WTC11 (cell line): ENCODE data around the gene TXNIP. TPM values are rescaled to one million over a fixed set of nuclear protein-coding genes. Genes with fewer than 3 reads are reported as not detected.
A peak's percentile ranks its signal among the peaks of the same experiment; 100 is the strongest.

Experiments used
- ATAC-seq: fragments of 200-7000 bp; cut with Tn5 transposase; 2 replicates; pipeline ENCODE4 v1.10.0; 2021; ENCODE audit warnings: mild to moderate bottlenecking, moderate library complexity
- CTCF ChIA-PET: fragments of 300-600 bp; sonication (Branson Sonifier 250); formaldehyde crosslinking; loops from one replicate; lab custom pipeline; 2021; ENCODE audit warnings: antibody characterized with exemption; lab: Charles Lee
- POLR2A ChIA-PET: fragments of 350-600 bp; sonication (Branson Sonifier 250); formaldehyde crosslinking; loops from one replicate; lab custom pipeline; 2021; ENCODE audit warnings: antibody characterized with exemption; lab: Charles Lee
- DNase-seq: peaks from one replicate; pipeline ENCODE4 v3.0.0; 2021; ENCODE audit warnings: low spot score
- H3K27ac Mint-ChIP-seq: 2 replicates; pipeline ENCODE4 v1.8.0; 2021; ENCODE audit warnings: mixed read lengths
- H3K27me3 Mint-ChIP-seq: 2 replicates; pipeline ENCODE4 v1.8.0; 2021; ENCODE audit warnings: low read depth, mild to moderate bottlenecking, moderate library complexity, mixed read lengths
- H3K36me3 Mint-ChIP-seq: 2 replicates; pipeline ENCODE4 v1.8.0; 2021; ENCODE audit warnings: mixed read lengths
- H3K4me1 Mint-ChIP-seq: 2 replicates; pipeline ENCODE4 v1.8.0; 2022; ENCODE audit warnings: mixed read lengths
- H3K4me3 Mint-ChIP-seq: 2 replicates; pipeline ENCODE4 v1.8.0; 2021; ENCODE audit warnings: mild to moderate bottlenecking, moderate library complexity, mixed read lengths
- H3K9me3 Mint-ChIP-seq: 2 replicates; pipeline ENCODE4 v1.8.0; 2021; ENCODE audit warnings: mixed read lengths
- ATF1 ChIP-seq: sonication (generic); formaldehyde crosslinking; IDR thresholded peaks from 2 replicates; pipeline ENCODE4 v1.8.1; 2023; ENCODE audit warnings: mild to moderate bottlenecking, moderate library complexity, missing genetic modification reagents
- JAZF1 ChIP-seq: fragments of 250-450 bp; sonication (Bioruptor Pico); IDR thresholded peaks from 2 replicates; pipeline ENCODE4 v1.9.0; 2021; ENCODE audit warnings: moderate library complexity, mild to moderate bottlenecking, inconsistent platforms
- SOX15 ChIP-seq: fragments of 250-450 bp; sonication (Bioruptor Pico); IDR thresholded peaks from 2 replicates; pipeline ENCODE4 v1.9.0; 2021; ENCODE audit warnings: mild to moderate bottlenecking
- ZNF121 ChIP-seq: sonication (generic); formaldehyde crosslinking; IDR thresholded peaks from 2 replicates; pipeline ENCODE4 v1.8.0; 2023; ENCODE audit warnings: missing genetic modification reagents
- ZNF425 ChIP-seq: fragments of 250-450 bp; sonication (Bioruptor Pico); conservative IDR thresholded peaks from 2 replicates; pipeline ENCODE4 v1.9.0; 2021; ENCODE audit warnings: mild to moderate bottlenecking
- total RNA-seq: library from RNA; stranded (reverse); gene quantifications from 3 replicates; pipeline ENCODE4 v1.2.3, GENCODE V29; 2021
- TF ChIP-seq, protein P1 (sequence below): sonication (generic); formaldehyde crosslinking; IDR thresholded peaks from 2 replicates; pipeline ENCODE4 v1.8.1; 2022; ENCODE audit warnings: mild to moderate bottlenecking, missing genetic modification reagents, moderate library complexity, borderline replicate concordance
- TF ChIP-seq, protein P2 (sequence below): sonication (generic); formaldehyde crosslinking; IDR thresholded peaks from 2 replicates; pipeline ENCODE4 v1.8.0; 2022; ENCODE audit warnings: mild to moderate bottlenecking, missing genetic modification reagents
- TF ChIP-seq, protein P3 (sequence below): sonication (generic); formaldehyde crosslinking; IDR thresholded peaks from 2 replicates; pipeline ENCODE4 v1.8.0; 2023; ENCODE audit warnings: missing genetic modification reagents, mild to moderate bottlenecking, borderline replicate concordance
- TF ChIP-seq, protein P4 (sequence below): sonication (generic); formaldehyde crosslinking; IDR thresholded peaks from 2 replicates; pipeline ENCODE4 v1.8.0; 2022; ENCODE audit warnings: mild to moderate bottlenecking, missing genetic modification reagents
- TF ChIP-seq, protein P5 (sequence below): sonication (generic); formaldehyde crosslinking; IDR thresholded peaks from 2 replicates; pipeline ENCODE4 v1.8.1; 2023; ENCODE audit warnings: mild to moderate bottlenecking, moderate library complexity, missing genetic modification reagents

The TXNIP gene
- total RNA-seq, 1 experiment from 2014 or later = 56.7 TPM

- TF ChIP-seq, protein P1, sequence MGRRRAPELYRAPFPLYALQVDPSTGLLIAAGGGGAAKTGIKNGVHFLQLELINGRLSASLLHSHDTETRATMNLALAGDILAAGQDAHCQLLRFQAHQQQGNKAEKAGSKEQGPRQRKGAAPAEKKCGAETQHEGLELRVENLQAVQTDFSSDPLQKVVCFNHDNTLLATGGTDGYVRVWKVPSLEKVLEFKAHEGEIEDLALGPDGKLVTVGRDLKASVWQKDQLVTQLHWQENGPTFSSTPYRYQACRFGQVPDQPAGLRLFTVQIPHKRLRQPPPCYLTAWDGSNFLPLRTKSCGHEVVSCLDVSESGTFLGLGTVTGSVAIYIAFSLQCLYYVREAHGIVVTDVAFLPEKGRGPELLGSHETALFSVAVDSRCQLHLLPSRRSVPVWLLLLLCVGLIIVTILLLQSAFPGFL (CRISPR knock-in tag) = no peak
- TF ChIP-seq, all 79 proteins: peak for 0
These were observed 32.9 kb downstream of the TXNIP start (continued) for GRCh38 chr1:145963265-145964019.

DNA sequence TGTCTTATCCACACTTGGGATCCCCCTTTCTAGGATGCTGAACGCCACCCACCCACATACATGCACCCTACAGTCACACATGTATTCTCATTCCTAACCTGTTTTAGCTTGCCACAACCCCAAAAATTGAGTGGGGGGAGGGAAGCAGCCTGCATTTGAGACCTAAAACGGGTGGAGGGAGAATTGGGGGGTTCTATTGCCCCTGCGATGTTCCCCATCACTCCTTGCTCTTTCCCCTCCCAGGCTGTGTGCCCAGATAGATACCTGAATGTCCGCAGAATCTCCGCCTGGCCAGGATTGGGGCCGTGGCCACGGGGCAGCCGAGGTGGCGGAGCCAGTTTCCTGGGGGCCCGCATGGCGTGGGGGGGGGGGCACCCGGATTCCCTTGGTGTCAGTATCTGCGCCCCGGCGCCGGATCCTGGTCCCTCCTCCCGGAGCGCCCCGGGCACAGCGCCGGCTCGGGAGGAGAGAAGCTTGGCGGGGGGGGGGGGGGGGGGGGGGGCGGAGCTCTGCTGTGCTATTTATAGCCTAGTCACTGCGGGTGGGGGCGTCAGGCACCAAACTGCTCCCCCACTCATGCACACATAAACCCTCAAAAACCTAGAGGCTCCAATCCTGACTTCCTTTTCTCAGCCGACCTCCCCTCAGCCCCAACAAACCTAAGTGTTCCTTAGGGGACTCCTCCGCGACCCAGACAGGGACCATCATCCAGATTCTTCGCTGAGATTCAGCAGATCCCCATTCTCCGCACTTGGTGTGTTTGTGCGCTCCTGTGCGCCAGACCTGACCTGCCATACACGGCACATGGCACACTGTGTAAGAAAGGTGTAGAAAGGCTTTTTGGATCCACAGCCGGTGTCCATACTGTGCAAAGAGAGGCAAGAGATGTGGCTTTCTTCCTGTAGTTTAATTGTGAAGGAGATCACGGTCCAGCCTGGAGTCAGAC is 33.9 kb downstream of the TXNIP start:
- H3K4me1 Mint-ChIP-seq = peaks cover 44% of the 10 kb centered on the region
- CTCF ChIA-PET = interaction anchor here (1.0 to 5.2 kb wide), 3 partner anchors 16 to 70 kb away, joined by 3 to 51 read pairs (median 3); partner anchors contain the start of gene PEX11B
- TF ChIP-seq ZNF121 (CRISPR knock-in tag) = peak; percentile 72
- TF ChIP-seq ZNF425 (CRISPR knock-in tag) = no peak
- POLR2A ChIA-PET = no interaction called here
- H3K9me3 Mint-ChIP-seq = peaks cover 6% of the 10 kb centered on the region
- H3K4me3 Mint-ChIP-seq = peak overlapping the region; percentile 96
- H3K27me3 Mint-ChIP-seq = peaks cover 77% of the 10 kb centered on the region
- H3K27ac Mint-ChIP-seq = no peak overlapping the region
- DNase-seq = peak; percentile 24
- no peak for ATAC-seq
- peaks cover 1% of the 10 kb centered on the region; the same call in 1 of the 2 replicates for H3K36me3 Mint-ChIP-seq

DNA sequence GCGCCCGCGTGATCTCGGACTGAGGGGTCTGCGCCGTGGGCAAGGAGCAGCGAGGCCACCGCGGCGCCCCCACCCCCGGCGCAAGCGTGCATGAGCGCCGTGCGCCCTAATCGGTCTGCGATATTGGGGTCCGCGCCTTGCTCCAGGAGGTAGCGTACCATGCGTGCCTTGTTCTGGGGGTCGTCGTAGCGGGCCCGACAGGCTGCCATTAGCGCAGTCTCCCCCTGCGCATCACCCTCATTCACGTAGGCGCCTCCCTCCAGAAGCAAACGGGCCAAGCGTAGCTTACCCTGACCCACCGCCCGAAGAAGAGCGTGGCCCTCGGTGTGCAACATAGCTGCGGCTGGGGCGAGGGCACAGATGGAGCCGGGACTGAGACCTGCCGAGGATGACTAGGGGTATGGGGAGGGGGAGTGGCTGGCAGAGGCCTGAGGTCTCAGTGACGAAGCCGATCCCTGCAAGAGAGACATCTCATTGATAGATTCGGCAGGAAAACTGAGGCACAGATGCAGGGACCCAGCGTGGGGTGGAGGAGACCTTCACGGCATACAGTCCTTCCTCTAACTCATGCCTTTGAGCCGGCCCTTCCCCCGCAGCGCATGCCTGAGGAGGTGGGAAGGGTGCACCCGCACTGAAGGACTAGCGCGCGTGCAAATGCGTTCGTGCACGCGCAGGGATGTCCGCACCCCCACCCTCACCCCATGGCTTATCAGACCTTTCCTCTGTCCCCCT is 34.8 kb downstream of the TXNIP start:
- DNase-seq (peak; percentile 43), ATAC-seq (no peak)
- CTCF ChIA-PET = interaction anchor here (1.0 kb wide), 1 partner anchor 69 kb away, joined by 3 read pairs; no protein-coding TSS in a partner anchor
- H3K4me3 Mint-ChIP-seq = peak overlapping the region; percentile 96
- POLR2A ChIA-PET = no interaction called here
- no peak overlapping the region for H3K27ac Mint-ChIP-seq
- H3K27me3 Mint-ChIP-seq = peaks cover 83% of the 10 kb centered on the region
- H3K4me1 Mint-ChIP-seq = peaks cover 51% of the 10 kb centered on the region
- no peaks in the 10 kb centered on the region for H3K9me3 Mint-ChIP-seq
- no peaks in the 10 kb centered on the region for H3K36me3 Mint-ChIP-seq
- TF ChIP-seq, protein P2, sequence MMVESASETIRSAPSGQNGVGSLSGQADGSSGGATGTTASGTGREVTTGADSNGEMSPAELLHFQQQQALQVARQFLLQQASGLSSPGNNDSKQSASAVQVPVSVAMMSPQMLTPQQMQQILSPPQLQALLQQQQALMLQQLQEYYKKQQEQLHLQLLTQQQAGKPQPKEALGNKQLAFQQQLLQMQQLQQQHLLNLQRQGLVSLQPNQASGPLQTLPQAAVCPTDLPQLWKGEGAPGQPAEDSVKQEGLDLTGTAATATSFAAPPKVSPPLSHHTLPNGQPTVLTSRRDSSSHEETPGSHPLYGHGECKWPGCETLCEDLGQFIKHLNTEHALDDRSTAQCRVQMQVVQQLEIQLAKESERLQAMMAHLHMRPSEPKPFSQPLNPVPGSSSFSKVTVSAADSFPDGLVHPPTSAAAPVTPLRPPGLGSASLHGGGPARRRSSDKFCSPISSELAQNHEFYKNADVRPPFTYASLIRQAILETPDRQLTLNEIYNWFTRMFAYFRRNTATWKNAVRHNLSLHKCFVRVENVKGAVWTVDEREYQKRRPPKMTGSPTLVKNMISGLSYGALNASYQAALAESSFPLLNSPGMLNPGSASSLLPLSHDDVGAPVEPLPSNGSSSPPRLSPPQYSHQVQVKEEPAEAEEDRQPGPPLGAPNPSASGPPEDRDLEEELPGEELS (CRISPR knock-in tag) = 0 out of 2 replicates have a peak, but pooled peaks have one; percentile 17
- TF ChIP-seq, protein P3, sequence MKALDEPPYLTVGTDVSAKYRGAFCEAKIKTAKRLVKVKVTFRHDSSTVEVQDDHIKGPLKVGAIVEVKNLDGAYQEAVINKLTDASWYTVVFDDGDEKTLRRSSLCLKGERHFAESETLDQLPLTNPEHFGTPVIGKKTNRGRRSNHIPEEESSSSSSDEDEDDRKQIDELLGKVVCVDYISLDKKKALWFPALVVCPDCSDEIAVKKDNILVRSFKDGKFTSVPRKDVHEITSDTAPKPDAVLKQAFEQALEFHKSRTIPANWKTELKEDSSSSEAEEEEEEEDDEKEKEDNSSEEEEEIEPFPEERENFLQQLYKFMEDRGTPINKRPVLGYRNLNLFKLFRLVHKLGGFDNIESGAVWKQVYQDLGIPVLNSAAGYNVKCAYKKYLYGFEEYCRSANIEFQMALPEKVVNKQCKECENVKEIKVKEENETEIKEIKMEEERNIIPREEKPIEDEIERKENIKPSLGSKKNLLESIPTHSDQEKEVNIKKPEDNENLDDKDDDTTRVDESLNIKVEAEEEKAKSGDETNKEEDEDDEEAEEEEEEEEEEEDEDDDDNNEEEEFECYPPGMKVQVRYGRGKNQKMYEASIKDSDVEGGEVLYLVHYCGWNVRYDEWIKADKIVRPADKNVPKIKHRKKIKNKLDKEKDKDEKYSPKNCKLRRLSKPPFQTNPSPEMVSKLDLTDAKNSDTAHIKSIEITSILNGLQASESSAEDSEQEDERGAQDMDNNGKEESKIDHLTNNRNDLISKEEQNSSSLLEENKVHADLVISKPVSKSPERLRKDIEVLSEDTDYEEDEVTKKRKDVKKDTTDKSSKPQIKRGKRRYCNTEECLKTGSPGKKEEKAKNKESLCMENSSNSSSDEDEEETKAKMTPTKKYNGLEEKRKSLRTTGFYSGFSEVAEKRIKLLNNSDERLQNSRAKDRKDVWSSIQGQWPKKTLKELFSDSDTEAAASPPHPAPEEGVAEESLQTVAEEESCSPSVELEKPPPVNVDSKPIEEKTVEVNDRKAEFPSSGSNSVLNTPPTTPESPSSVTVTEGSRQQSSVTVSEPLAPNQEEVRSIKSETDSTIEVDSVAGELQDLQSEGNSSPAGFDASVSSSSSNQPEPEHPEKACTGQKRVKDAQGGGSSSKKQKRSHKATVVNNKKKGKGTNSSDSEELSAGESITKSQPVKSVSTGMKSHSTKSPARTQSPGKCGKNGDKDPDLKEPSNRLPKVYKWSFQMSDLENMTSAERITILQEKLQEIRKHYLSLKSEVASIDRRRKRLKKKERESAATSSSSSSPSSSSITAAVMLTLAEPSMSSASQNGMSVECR (CRISPR knock-in tag) = no peak
- TF ChIP-seq, protein P4, sequence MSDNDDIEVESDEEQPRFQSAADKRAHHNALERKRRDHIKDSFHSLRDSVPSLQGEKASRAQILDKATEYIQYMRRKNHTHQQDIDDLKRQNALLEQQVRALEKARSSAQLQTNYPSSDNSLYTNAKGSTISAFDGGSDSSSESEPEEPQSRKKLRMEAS (CRISPR knock-in tag) = peak; percentile 69; the same call in 1 of the 2 replicates
- TF ChIP-seq, protein P5, sequence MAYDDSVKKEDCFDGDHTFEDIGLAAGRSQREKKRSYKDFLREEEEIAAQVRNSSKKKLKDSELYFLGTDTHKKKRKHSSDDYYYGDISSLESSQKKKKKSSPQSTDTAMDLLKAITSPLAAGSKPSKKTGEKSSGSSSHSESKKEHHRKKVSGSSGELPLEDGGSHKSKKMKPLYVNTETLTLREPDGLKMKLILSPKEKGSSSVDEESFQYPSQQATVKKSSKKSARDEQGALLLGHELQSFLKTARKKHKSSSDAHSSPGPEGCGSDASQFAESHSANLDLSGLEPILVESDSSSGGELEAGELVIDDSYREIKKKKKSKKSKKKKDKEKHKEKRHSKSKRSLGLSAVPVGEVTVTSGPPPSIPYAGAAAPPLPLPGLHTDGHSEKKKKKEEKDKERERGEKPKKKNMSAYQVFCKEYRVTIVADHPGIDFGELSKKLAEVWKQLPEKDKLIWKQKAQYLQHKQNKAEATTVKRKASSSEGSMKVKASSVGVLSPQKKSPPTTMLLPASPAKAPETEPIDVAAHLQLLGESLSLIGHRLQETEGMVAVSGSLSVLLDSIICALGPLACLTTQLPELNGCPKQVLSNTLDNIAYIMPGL (CRISPR knock-in tag) = 0 out of 2 replicates have a peak, but pooled peaks have one; percentile 43
- TF ChIP-seq ATF1 = no peak
- 0 out of 2 replicates have a peak, but pooled peaks have one; percentile 47 for TF ChIP-seq ZNF121 (CRISPR knock-in tag)
- TF ChIP-seq SOX15 = no peak
- TF ChIP-seq, protein P1 (CRISPR knock-in tag) = no peak
- TF ChIP-seq JAZF1 (CRISPR knock-in tag) = no peak
